NCI-H146 treated with DMSO at 0.1 percent for 48 hours (cell line): Measurements from ENCODE around the gene CXCR4.
"Not testable (repeated sequence)": the region's sequence is repeated elsewhere in the genome, so short reads cannot be mapped to it uniquely, and the experiment has no call there.

Experiments used
- DNase-seq: peaks from one replicate; lab custom pipeline; 2025; ENCODE audit not compliant: unreplicated experiment; lab: John Stamatoyannopoulos, UW

CXCR4 gene

GRCh38 chr2:136115183-136115761 is 2.7 kb downstream of the CXCR4 start:
- no peak for DNase-seq

DNA sequence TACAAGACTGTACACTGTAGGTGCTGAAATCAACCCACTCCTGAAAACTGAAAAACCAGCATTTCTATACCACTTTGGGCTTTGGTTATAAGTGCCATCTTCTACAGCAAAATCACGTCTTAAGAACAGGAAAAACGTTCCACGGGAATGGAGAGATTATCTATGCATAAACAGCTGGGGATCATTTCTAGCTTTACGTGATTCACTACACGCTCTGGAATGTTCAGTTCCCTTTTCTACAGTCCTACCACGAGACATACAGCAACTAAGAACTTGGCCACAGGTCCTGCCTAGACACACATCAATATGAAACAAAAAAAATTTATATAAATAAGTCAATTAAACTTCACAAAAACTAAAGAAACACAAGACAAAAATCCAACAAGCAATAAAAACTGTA is 3.6 kb downstream of the CXCR4 start:
- DNase-seq, result no peak

DNA sequence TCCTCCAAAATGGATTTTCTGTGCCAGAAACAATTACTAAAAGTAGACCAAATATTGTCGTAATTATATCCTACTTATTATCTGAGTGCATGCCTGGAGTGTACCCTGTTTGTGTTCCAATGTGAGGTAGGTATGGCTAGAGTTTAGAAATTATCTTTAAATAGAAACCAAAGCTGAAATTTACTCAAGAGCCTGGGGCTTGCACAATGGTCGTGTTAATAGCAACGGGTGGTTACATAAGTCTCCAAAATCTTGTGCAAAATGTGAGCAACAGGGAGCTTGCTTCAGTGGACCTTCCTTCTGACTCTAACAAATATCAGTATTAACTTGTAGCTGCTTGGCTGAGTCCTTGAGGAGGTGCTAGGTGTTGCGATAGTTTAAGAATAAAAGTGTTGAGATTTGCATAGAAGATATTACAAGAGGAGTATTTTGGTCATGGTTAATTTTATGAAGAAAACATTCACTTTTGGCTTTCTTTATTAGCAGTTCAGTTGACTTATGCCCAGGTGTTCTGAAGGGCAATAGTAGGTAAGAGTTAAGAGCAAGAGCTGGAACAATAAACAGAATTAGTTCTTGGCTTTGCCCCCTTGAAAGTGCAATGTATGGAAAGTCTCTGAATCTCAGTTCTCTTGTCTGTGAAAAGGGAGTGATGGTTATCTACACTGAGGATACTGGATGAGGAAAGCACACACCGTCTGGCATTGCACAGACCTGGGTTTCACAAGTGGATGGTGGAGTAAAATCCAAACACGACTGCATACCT is 4.6 kb downstream of the CXCR4 start:
- DNase-seq, result peak; percentile 26

DNA sequence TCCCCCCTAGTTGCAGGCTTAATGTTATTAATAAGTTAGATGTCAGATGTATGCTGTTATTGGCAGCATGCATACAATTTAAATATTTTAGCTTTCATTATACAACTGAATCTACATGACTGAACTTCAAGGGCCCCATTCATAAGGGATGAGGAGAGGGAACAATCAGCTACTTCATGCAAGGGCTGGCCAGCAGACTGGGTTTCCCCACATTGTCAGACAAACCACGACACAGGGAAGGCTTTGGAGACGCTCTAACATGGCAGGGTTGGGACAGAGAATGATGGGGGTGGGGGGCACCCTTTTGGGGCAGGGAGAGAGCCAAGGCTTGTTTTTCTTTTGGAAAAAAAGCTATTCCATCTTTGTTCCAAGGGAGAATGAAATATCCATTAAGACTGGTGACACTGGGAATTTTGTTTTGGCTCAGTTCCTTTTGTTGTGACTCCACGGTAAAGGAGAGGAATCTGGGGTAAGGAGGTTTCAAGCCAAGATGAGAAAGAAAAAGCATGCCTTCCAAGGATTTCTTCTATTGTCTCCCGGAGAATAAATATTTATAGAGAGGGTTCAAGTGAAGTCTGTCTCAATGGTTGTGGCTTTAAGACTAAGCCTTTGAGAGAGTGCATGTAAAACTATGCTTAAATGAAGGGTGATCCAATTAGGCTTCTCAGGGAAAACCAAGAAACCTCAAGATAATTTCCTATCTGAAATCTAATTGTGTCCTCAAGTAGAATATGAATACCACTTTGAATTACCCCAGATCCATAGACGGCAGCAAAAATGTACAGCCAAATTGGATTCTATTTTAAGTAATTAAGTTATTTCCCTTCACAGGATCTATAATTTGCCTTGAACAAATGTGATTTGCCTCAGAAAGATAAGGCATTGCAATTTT is 5.4 kb downstream of the CXCR4 start:
- DNase-seq, result no peak

GRCh38 chr2:136111711-136112110 is 6.2 kb downstream of the CXCR4 start:
- DNase-seq, result no peak

DNA sequence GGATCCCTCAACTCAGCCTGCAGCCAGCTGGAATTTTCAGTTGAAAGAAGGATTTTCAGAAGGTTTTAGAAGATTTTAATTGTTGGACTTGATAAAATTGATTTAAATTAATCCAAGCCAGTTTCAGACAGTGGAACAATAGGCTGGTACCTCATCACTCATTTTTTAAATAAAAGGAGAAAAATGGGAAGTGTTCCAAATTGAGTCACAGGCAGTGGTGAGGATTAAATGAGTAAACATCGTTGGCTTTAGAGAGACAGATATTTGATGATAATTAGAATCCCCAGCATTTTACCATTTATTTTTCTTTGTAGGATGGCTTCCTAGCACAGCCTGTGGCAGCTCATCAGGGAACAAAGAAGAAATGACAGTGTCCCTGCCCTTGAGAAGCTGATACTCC is 7.4 kb downstream of the CXCR4 start:
- peak; percentile 60 for DNase-seq

- DNase-seq, result no peak
Observed at GRCh38 chr2:136108463-136108862, 9.5 kb downstream of the CXCR4 start.

- DNase-seq, result no peak
Observed at GRCh38 chr2:136107051-136108033, 10.6 kb downstream of the CXCR4 start.

DNA sequence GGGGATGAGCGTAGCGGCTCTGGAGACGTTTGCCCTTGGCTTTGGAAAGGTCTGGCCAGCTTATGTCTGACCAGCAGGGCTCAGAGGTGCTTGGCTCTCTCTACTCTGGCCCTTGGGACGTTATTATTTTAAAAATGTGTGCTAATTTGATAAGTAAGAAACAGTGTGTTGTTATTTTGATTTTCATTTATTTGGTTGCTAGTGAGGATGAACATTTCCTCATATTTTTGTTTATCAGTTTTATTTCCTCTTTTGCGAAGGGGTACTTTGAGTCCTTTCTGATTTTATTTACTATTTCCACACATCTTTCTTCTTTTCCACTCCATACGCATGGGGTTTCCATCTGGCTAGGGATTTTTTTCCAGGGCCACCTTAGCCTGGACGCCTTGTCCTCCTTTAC is 11.4 kb downstream of the CXCR4 start:
- DNase-seq, result no peak

DNA sequence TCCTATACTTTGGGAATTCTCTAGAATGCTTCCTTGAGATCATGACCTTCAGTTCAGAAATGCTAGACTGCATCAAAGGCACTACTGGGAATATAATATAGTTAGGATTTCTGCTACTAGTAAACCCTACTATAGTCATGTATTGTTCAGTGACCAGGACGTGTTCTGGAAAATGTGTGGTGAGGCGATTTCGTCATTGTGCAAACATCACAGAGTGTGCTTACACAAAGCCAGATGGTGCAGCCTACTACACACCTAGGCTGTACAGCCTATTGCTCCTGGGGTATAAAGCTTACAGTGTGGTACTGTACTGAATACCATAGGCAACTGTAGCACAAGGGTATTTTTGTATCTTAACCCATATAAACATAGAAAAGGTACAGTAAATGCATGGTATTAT is 13.0 kb downstream of the CXCR4 start:
- DNase-seq, result no peak

DNA sequence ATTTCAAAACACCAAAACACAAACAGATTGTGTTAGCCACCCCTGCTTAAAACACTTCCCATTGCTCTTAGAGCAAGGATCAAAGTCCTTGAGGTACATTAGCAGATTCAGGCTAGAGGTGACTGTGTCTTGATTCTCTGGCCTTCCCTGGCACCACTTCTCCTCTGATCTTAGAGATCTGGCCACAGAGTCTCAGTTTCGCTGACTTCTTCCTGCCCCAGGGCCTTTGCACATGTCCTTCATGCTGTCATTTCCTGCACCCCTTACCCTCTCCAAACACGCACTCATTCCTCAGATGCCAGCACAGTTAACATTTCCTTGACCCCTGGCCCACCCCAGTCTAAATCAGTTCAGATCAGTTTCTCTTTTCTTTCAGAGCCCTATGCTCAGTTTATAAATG is 16.9 kb downstream of the CXCR4 start:
- DNase-seq, result no peak

DNA sequence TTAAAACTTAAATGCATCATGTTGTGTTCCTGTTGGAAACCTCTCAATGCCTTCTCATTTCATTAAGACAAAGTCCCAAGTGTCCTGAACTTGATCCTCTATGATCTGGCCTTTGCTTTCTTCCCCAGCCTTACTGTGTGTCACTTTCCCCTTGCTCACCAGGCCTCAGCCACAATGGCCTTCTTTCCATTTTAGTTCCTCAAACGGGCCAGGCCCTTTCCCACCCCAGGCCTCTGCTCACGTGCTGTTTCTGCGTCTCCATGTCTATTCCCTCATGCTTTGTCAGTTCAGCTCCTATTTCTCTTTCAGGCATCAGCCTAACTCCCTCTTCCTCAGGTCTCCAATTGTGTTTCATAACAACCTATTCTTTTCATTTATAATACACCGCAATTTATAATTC is 19.5 kb downstream of the CXCR4 start:
- DNase-seq, result no peak

DNA sequence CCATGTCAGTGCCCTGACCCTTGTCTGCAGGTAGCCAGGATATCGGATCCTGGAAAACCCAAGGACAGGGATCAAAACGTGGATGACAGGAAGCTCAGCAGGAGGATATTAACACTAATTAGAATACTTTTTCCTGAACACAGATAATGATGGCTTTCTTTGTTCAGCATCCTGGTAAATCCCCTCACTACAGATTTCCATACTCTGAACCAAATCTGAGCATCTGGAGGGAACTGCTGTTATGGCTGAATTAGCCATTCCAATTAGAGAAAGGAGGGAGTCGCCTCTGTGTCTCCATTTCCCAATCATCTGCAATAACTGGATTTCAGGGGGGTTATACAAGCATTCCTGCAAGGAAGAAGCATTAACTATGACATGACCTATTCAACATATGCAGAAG is 24.4 kb downstream of the CXCR4 start:
- peak; percentile 73 for DNase-seq

DNA sequence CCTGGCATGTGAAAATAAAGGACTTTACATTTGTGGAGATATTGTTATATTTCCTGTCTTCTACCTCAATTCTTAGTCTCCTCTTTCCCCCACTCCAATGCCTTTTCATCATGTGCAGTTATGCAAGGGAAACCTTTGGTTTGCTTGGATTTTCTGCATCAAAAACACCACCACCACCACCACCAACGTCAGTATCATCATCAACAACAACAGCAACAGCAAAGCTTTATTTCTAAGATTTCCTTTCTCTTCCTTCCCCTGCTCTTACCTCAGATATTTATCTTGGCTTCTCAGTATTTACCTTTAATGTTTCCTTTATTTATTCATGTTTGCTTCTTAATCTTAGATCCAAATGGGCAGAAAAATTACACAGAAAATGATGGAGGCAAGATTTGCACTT is 26.1 kb downstream of the CXCR4 start:
- no peak for DNase-seq

DNA sequence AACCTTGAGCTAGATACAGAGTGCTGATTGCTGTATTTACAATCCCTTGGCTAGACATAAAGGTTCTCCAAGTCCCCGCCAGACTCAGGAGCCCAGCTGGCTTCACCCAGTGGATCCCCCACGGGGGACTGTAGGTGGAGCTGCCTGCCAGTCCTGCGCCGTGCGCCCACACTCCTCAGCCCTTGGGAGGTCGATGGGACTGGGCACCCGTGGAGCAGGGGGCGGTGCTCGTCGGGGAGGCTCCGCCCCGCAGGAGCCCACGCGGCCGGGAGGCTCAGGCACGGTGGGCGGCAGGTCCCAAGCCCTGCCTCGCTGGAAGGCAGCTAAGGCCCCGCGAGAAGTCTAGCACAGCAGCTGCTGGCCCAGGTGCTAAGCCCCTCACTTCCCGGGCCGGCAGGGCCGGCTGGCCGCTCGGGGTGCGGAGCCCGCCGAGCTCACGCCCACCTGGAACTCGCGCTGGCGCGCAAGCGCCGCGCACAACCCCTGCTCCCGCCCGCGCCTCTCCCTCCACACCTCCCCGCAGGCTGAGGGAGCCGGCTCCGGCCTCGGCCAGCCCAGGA is 30.0 kb downstream of the CXCR4 start:
- DNase-seq, result not testable (repeated sequence)

DNA sequence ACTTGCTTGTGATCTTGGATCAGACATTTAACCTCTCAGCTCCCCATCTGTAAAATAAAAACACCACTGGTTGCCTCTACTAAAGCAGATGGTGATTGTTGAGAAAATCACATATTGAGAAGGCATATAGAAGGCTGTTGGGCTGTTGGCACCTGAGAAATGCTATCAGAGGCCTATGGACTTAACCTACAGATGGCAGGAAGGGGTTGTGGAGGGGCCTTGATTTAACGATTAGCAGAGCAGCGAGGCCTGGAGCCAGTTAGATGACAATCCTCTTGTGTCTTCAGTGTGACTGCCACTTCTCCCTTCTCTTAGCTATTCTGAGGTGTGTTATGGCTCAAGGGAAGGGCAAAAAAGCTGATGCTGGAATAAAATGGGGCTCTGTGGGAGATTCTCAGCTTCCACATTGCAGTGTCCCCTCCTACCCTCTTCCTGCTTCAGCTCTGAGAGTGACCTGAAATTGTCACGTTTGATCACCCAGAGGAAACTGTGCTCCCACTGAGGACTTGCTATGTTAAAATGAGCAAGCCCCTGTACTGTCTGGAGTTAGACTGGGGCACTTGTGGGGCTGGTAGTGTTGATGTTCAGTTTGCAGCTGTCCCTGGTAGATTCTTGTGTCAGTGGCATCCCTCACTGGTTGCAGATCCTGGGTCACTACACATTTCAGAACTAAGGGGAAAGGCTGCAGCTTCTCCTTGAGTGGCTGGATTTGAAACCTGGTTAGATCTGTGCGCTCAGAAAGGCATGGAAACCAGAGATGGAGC is 31.5 kb downstream of the CXCR4 start:
- DNase-seq, result no peak

GRCh38 chr2:136085453-136086209 is 32.3 kb downstream of the CXCR4 start:
- no peak for DNase-seq

- DNase-seq, result no peak
Observed at GRCh38 chr2:136081582-136082210, 36.3 kb downstream of the CXCR4 start.

DNA sequence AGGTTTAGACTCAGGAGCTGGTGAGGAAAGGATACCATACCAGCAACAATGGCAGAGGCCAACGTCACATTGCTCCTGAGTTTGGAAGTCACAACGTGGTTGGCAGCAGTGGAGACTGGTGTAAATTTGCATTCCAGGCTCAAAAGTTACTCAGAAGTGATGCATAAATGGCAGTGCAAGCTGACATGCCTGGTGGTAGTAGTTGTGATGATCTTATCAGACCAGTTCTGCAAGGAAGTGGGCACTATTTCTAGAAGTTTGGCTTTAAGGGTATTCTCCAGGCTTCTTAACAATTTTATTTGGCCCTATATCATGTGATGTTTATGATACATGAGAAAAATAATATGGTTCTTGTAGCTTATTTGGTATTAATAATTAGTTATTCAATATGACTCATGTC is 37.8 kb downstream of the CXCR4 start:
- no peak for DNase-seq
